Measurements from ENCODE around the gene EGF. TPM values are rescaled to one million over a fixed set of nuclear protein-coding genes. Genes with fewer than 3 reads are reported as not detected.

Gene EGF
- polyA plus RNA-seq, 1 donor, result 3.6 TPM

GRCh38 chr4:109994415-109994827, 81.7 kb downstream of the EGF start:
- no peak for DNase-seq

DNA sequence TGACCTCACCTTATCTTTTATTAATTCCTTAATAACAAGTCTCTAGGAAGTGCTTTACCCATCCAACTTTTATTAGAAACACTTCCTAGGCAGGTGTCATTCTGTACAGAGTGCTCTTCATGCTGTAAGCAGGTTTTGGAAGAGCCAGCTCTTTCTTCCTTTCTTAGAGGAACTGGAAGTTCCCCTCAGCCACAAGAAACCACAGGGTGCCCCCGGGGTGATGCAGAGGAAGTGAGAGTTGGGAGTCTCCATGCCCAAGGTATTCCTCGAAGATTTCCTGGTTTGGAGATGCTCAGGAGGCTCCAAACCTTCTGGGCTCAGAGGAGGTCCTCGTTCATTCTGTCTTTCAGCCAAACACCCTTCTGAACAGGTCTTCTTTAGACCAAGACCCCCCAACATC, 83.8 kb downstream of the EGF start:
- no peak for DNase-seq

DNA sequence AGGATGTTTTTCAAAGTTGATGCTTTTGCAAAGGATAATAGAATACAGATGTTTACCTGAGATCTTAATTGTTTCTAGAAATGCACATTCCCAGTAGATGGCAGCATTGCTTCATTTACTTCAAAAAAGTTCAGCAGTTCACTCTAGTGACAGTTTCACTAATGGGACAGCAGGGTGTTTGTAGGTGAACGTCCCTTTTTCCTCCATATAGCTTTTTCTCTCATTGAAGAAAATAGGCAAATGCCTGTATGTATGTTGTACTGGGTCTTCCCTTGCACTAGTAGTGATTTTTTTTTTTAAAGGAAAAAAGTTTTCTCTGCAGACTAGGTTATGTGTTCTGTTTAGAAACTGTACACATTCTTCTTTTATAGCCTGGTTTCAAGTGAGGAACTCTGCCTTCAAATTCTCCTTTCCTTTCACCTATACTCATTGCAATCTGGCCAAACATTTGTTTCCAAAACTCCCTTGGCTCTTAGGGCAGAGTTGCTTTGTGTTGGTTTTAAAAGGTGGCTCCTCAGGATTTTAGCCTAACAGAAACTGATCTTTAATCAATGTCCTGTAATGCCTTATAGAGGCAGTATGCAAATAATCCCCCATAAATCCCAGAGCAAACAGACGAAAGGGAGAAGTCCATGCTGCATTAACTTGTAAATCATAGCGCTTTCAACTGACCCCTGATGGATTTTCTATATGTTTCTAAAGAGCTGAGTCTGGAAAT, 86.3 kb downstream of the EGF start:
- peak; percentile 79 for DNase-seq

DNA sequence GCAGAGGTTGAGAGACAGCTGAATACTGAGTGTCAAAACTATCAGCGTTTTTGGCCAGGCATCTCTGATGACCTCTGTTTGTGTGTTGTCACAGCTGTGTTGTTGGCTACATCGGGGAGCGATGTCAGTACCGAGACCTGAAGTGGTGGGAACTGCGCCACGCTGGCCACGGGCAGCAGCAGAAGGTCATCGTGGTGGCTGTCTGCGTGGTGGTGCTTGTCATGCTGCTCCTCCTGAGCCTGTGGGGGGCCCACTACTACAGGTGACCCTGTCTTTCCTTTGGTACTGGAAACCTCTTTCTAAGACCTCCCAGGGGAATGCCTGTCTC, 86.9 kb downstream of the EGF start:
- no peak for DNase-seq

DNA sequence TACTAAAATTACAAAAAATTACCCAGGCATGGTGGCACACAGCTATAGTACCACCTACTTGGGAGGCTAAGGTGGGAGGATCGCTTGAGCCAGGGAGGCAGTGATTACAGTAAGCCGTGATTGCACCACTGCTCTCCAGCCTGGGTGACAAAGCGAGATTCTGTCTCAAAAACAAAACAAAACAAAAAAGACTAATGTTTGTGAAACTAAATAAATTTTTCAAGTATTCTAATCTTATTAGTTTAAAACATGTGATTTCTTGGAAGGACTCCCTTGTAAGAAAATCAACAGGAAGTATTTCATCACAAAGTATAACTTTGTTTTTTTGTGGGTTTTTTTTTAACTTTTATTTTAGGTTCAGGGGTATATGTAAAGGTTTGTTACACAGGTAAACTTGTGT, 89.6 kb downstream of the EGF start:
- no peak for DNase-seq

GRCh38 chr4:110003401-110004187, 90.9 kb downstream of the EGF start:
- DNase-seq, result no peak

DNA sequence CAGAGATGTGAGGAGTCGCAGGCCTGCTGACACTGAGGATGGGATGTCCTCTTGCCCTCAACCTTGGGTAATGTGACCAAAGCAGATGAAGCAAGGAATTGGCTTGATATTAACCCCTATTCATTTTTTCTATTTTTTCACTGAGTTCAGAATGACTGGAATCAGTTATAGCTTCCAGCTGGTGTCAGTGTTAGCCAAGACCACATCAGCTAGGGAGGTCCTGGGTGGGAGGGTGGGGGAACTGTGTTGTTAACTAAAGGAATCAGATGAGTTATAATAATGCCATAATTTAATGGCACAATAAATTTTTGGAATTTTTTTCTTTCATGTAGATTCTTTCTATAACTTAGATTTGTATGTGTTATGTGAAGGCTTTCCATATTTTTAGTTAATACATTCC, 91.9 kb downstream of the EGF start:
- DNase-seq, result no peak

GRCh38 chr4:110005461-110006056, 92.9 kb downstream of the EGF start:
- DNase-seq, result peak; percentile 81

- DNase-seq, result no peak
Measured at GRCh38 chr4:110007217-110007616, 94.5 kb downstream of the EGF start.

DNA sequence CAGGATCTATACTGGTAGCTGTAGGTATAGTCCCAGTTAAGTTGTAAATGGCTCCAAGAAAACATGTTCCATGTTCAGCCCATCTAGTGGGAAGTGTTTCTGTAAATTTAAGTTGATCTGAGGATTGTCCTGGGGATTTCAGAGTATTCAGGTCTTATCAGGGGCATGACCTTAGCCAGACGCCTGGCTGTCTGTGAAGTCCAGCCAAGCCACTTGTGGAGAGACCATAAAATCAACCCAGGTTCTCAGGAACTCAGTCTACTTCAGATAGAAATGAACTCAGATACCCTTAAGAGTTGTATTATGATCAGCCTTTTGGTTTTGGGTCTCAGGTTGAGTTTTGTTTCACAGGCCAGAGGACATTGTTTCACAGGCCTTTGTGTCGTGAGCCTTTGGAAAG, 95.9 kb downstream of the EGF start:
- no peak for DNase-seq

DNA sequence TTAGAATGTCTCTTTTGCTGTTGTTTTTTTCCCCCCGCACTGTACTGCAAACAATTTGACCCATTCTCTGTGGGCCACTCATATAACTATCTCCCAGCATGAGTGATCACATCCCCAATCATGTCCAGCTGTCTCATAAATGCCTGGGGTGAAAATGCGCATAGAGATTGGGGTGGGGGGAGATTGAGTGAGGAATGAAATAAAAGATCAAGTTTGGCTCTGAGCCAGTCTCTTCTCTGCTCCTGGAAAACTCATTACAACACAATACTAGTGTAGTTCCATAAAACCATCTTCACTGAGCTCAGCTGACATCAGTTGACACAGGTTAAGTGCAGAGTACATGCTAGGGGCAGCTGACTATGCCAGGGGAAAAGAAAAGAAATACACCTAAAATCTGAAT, 96.9 kb downstream of the EGF start:
- DNase-seq, result peak; percentile 66

DNA sequence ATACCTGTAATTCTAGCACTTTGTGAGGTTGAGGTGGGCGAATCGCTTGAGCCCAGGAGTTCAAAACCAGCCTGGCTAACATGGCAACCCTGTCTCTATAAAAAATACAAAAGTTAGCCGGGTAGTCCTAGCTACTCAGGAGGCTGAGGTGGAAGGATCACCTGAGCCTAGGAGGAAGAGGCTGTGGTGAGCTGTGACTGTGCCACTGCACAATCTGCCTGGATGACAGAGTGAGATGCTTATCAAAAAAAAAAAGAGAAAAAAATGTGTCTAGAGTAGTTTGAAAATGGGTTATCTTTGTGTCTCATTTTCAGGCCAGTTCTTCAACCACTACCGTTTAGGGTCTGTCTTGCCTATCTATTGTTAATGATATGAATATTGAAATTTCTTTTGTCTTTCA, 98.1 kb downstream of the EGF start:
- DNase-seq, result no peak

DNA sequence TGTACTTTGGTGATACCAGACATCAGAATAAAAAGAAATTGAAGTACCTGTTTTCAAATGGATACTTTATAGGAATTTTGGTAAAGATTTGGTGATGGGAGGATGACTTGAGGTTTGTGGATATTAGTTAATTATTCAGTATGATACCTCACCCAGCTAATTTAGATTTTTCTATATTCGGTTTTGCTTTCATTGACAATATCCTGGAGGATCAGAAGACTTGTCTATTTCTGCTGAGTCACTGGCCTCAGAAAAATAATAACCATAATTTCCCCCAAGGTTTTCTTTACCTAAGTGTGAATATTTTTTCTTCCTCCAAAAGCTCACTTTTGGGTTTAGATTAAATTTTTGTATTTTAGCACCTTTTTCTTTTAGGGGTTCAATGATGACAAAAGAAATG, 100.2 kb downstream of the EGF start:
- DNase-seq, result no peak

GRCh38 chr4:110014233-110014632, 101.5 kb downstream of the EGF start:
- DNase-seq, result no peak

GRCh38 chr4:110019153-110019552, 106.5 kb downstream of the EGF start:
- no peak for DNase-seq

- DNase-seq, result no peak
Measured at GRCh38 chr4:110020139-110020538, 107.5 kb downstream of the EGF start.

GRCh38 chr4:110020646-110021443, 108.2 kb downstream of the EGF start:
- DNase-seq, result no peak

DNA sequence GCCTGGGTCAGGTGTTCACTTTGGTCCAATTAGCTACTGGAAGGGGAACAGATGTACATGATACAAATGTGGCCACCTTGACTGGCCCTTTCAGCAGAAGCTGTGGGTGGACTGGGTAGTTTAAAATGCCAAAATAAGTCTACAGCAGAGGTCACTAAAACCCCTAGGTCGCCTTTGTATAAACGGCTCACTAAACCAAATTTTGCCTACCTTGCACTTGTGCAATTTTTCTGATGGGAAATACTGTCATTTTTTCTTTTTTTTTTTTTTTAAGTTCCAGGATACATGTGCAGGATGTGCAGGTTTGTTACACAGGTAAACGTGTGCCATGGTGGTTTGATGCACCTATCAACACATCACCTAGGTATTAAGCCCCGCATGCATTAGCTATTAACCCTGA, 109.8 kb downstream of the EGF start:
- DNase-seq, result no peak

DNA sequence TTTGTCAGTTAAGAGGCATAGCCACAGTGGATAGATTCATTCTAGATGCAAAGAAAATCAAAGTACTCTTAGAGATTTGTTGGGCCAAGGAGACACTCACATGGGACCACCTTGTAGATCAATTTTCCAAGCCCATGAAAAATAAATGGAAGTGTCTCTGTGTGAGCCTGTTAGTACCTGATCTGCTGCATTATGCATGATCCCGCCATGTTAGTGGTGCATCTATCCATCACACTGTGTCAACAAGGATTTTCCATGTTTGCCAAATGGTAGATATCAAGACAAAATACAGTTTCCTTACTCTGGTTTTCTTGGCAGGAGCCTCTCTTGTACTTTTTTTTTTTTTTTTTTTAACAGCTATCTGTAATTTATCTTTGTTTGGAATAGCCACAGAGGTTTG, 112.4 kb downstream of the EGF start:
- DNase-seq, result no peak

- DNase-seq, result no peak
Measured at GRCh38 chr4:110025718-110026117, 113.0 kb downstream of the EGF start.

DNA sequence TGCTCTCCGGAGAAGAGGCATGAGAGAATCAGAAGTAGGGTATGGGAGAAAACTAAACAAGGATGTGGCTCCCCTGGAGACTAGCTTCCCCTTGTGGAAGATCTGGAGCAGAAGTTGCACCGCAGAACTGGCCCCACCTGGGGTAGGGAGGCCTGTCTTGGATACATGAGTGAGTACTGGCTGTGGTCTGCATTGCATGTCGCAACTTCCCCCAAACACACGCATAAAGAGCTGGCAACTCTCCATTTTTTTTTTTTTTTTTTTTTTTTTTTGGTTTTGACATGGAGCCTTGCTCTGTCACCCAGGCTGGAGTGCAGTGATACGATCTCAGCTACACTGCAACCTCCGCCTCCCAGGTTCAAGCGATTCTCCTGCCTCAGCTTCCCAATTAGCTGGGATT, 119.9 kb downstream of the EGF start:
- DNase-seq, result no peak

DNA sequence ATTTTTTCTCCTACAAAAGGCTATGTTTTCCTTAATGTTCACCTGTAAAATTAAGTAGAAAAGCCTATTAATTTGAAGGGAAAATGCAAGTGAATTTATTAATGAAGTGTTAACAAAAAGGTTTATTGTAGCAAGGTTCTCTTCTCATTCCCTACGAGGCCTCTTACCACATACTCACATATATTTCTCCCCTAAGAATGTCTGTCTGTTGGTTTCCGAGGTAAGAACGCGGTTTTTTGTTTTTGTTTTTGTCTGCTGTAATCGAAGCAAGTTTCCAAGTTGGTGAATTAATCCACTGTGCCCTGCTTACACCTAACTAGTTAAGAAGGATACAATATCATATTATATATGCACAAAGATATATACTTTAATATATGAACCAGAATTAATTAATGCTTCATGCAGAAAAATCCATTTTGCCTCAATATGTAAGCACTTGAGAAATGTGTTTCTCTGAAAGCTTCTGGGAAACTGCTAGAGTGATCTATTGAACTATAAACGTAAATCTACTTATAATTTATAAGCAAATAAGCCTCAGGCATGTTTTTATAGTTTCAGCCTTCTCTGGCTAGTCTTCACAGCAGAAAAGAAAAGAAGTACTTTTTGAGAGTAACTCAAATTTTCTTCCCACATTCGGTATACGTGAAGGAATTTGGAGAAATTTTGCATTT, 120.8 kb downstream of the EGF start:
- DNase-seq, result no peak
